GM18526 (cell line): ENCODE data around the gene ZIC1.

ENCODE experiments used
- POLR2A ChIP-seq: IDR thresholded peaks from 3 replicates; pipeline ENCODE4 v1.6.1; 2011; ENCODE audit not compliant: insufficient read length; ENCODE audit errors: extremely low read depth

The ZIC1 gene

GRCh38 chr3:147388700-147389580 lies 20.2 kb upstream of the ZIC1 start:
- TF ChIP-seq POLR2A, result no peak

- no peak for TF ChIP-seq POLR2A
These were observed 19.4 kb upstream of the ZIC1 start for GRCh38 chr3:147389717-147390116.

- TF ChIP-seq POLR2A, result no peak
These were observed 18.3 kb upstream of the ZIC1 start for GRCh38 chr3:147390589-147391569.

- no peak for TF ChIP-seq POLR2A
These were observed 17.2 kb upstream of the ZIC1 start for GRCh38 chr3:147391781-147392624.

GRCh38 chr3:147392625-147392946 lies 16.6 kb upstream of the ZIC1 start:
- TF ChIP-seq POLR2A, result no peak

GRCh38 chr3:147393261-147393942 lies 15.8 kb upstream of the ZIC1 start:
- no peak for TF ChIP-seq POLR2A

- no peak for TF ChIP-seq POLR2A
These were observed 15.0 kb upstream of the ZIC1 start for GRCh38 chr3:147393943-147394883.

- TF ChIP-seq POLR2A, result no peak
These were observed 14.3 kb upstream of the ZIC1 start for GRCh38 chr3:147394884-147395225.

- TF ChIP-seq POLR2A, result no peak
These were observed 13.1 kb upstream of the ZIC1 start for GRCh38 chr3:147395899-147396711.

- TF ChIP-seq POLR2A, result no peak
These were observed 12.5 kb upstream of the ZIC1 start for GRCh38 chr3:147396712-147397046.

GRCh38 chr3:147397155-147397874 lies 11.8 kb upstream of the ZIC1 start:
- TF ChIP-seq POLR2A, result no peak
